DMS153 (cell line): ENCODE data around the gene GRIK2.

Experiments
- DNase-seq: peaks from one replicate; lab custom pipeline; 2025; lab: John Stamatoyannopoulos, UW

GRIK2 gene

DNA sequence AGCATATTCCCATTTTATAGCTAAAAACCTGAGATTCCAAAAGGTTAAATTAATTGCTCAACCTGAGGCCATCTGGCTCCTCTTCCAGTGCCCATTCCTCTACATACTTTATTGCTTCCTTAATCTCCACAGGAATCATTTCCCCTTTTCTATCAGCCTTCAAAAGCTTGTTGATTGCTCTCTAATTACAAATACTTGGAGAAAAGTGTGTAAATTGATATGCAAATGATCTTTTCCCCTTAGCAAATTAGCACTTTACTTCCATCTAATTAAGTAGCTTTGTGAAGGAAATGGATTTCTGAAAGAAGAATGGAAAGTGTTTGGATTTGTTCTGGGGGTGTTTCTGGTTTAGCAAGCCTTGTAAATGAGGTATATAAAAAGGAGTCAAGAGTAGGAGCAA, 323.3 kb downstream of the GRIK2 start:
- DNase-seq = no peak

DNA sequence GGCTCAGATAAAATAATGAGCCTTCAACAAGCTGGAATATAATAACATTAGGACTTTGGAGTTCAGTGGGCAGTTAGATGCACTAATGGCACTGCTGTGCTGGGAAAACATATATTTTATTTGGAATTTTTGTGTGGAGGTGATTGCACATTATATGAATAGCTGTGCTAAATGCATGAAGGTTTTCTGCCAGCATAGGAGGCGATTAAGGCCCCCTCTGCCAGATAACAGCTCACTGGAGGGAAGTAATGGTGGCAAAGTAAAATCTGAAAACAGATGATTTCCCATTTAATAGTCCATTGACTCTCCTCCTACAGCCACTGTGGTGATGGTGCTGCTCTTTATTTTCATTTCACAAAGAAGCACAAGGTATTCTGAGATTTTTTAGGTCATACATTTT, 326.0 kb downstream of the GRIK2 start:
- no peak for DNase-seq

DNA sequence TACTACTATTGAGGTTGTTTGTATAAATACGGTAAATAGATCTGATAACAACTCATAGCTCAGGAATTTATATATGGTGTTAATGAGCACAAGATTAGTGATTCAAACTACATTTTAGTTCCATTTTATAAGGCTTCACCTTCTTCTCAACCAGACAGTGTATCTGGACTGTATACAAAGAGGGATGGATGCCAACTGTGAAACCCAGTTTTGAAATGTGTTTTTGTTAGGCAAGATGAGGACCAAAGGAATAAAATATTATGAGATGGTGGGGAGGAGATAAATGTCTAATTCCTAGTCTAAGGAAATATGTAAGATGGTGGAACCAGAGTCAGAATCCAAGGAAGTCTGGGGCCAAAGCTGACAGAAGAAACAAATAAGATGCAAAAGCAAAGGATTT, 329.0 kb downstream of the GRIK2 start:
- no peak for DNase-seq

DNA sequence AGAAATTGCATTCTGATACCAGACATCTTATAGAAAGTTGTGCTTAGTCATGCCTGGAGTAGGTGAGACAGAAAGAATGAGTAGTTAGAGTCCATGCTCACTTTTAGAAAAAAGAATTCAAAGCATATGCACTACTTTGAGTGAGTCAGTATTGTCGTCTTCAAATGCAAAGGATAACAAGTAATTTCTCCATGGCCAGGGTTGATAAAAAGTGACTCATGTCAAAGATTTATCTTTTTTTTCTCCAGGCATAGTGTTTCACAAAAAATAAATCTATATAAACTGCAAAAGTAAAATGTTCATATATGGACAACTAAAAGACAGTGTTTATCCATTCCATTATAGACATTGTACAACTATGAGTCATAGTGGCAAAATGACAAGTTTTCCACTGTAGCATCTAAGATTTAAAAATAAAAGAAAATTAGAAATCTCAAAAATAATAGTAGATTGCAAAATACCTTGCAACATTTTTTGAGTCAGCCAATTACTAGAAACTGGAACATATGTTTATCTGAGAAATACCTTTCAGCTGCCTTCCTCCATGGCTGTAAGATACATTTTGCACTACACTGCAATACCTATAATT, 329.6 kb downstream of the GRIK2 start:
- DNase-seq = no peak

DNA sequence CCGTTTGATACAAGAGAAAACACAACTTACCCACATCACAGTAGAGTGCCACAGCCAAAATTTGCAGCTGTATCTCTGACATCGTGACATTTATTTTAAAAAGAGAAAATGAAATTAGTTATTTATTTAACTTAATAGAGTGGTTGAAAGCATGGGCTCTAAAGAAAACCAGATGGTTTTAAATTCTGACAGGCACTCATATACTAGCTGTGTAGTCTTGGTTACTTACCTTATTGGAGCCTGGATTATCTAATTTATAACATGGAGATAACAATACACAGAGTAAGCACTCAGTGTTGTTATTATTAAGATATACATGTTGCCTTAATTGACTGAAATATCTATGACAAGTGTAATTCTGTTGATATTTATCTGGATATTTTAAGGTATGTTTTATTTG, 334.9 kb downstream of the GRIK2 start:
- no peak for DNase-seq

DNA sequence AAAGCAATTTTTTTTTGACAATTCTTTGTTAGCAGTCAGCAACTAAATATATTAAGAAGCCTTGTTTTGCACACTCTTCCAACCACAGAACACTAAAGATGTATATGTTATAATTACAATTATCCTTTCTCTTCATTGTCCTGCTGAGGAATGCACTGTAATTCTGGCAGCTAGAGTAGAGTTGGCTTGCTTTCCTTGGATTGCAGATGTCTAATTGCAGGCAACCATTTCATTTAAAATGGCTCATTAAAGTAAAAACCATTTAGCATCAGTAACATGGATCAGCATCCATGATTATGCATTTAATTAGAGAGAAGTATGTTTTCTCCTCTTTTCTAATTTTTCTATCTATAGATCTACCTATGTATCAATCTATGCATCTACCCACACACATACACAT, 335.4 kb downstream of the GRIK2 start:
- DNase-seq = no peak

DNA sequence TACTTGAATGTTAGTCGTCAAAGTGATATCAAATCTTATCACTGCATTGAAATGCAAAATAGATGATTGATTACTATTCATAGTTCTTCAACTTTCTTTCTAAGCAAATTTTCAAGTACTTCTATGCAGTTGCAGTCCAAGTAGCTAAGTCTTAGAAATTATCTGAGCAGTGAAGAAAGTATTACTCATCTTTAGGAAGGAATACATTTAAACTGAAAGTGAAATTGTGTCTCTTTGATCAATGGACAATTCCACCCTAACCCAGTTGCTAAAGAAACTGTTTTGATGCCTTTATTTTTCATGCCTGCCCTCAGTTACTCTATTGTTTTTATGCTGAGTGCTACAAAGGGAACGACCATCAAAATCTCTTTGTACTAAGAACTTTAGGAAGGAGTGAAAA, 337.4 kb downstream of the GRIK2 start:
- DNase-seq = no peak

DNA sequence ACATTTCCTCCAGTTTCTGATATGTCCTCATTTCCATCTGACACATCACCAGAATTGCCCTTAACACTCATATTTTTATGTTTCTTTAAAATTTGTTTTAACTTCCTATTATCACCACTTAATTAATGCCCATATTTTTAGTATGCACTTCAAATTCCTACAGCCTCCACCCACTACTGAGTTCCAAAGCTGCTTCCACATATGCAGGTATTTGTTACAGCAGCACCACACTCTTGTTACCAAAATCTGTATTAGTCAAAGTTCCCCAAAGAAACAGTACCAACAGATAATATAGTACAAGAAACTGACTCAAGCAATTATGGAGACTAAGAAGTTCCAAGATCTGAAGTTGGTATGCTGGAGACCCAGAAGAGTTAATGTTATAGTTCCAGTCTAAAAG, 340.4 kb downstream of the GRIK2 start:
- DNase-seq = no peak

DNA sequence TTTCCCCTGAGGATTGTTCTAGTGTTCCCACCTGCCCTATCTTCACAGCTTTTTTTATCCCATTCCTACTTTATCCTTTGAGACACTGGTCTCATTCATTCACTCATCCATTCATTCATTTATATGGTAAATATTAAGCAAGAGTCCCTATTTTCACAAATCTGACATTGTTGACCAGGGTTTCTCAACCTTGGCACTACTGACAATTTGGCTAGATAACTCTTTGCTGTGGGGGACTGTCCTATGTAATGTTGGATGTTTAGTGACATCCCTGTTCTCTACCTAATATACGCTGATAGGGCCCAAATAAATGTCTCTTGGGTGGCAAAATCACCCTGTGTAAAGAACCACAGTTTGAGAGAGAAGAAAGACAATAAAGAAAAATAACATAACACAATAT, 345.0 kb downstream of the GRIK2 start:
- no peak for DNase-seq

DNA sequence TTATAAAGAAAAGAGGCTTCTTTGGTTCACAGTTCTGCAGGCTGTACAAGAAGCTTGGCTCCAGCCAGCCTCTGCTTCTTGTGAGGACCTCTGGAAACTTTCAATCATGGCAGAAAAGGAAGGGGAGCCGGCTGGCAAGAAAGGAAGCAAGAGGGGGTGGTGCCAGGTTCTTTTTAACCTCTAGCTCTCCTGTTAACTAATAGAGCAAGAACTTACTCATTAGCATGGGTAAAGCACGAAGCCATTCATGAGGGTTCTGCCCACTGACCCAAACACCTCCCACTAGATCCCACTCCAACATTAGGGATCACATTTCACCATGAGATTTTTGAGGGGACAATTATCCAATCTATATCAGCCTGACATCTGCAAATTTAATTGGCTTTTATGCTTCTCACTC, 347.1 kb downstream of the GRIK2 start:
- DNase-seq = no peak

DNA sequence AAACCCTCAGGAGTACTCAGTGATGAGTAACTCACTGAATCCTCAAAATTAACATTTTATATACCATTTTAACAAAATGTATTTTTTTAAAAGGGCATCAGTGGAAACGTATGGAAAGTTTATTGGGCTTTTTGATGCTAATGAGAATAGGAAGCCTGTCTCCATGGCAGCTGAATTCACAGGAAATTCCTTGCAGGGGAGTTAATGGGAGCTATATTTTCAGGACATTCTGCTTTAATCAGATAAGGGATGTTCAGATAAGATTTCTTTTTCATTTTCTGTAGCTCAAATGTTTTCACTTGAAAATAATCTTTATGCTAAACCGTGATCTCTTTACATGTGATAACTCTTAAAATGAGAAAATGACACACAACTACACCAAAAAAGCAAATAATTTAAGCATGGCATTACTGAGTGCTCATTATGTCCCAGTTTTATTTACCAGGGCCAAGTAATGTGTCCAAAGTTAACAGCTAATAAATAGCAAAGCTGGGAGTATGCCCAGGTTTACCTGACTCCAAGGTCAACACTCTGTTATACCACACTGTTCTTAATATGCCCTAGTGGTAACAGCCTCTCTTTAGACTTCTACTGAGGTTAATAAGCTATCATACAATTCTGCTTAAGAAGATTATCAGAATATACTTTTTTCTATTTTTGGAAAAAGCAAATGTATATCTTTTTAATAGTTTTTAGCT, 348.1 kb downstream of the GRIK2 start:
- DNase-seq = no peak

DNA sequence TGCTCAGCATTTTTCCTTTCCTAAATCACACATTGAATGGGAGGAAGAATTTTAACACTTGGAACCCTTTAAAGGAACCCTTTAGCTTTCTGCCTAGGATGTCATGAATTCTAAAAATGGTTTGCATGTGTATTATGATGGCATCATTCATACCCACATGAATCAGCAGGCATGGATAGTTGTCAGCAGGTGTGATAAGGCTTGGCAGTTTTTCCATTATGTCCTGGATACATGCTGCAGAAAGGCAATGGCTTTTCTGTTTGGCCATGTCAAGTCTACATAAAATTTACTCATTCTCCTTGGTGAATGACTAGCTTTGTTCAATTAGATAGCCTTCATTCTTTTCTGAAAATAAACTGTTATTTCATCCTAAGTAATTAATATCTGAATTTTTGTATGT, 353.7 kb downstream of the GRIK2 start:
- no peak for DNase-seq

DNA sequence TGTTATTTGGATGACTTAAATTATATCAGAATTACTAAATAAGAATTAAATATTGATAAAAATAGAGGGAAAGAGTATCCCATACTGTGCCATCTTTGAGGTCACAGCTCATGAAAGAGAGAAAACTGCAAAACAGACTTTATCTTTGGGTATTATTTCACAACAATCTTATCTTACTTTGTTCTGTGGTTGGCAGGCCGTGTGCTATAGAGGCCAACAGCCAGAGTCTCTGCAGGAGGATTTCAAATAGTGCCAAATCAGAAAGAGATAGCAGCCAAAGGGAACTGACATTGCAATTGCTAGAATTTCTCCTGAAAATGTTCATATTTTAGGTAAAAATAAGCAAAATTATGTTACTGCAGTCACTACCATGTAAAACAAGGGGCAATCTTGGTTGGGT, 354.2 kb downstream of the GRIK2 start:
- DNase-seq = no peak

DNA sequence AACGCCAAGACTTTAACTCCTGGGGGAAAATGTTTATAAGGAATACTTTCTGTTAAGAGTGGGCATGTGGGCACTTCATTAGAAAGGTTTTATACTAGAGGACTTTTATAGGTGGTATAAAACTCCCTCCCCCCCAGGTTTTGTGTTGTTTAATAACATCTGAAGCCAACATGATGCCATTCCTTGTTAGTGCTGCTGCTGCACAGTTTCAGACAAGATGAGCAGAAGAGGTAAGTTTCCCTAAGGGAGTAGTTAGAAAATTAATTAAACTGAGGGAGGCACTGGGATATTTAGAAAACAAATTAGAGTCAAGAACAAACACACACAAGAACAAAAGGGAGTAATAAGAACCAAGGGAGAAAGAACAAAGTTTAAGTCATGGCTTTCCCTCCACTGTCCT, 362.4 kb downstream of the GRIK2 start:
- DNase-seq = no peak

DNA sequence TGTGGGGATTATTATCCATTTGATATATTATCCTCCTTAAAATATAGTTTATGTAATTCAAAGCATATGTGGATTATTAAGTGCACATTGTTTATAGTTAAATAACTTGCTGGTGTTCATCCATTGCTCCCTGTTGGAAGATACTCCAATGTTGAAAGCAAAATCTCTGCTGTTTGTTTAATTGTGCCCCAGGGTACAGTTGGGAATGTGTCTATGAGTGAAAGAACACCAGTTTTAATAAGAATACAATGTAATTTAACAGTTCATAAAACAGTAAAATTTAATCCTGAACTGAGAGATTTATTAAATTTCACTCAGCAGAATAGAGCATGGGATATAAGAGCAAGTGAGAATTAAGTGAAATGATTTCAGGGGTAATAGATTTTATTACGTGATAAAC, 364.9 kb downstream of the GRIK2 start:
- DNase-seq = no peak

DNA sequence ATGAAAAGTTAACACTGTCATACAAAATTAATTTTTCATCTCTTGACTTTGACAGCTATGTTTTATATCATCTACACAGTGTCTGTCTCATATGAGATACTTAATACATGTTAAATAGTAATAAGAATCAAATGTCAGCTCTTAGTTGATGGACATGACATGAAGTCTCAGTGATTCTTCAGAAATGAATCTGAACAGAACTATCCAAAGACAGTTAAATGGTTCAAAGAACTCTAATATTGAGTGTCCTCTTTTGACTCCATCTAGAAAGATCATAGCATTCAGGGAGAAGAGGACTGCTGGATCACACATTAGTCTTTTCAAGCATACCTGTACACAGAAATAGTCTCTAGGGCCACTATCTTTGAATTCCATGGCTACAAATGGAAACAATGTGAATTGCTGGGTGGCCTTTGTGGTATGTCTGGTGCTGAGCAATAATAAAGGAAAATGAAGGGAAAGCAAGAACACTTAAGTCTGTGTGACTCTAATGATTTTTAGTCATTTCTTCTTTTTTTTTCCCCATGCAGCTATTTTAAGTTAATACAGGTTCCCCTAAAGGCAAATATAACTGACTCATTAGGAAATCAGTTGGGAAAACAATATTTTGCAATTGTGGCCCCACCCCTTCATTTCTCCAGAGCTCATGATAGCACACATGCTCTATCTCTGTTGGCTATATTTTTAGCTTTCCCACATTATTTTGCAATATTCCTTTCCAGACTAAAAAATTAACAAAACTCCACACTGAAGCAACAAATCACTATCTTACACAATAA, 367.5 kb downstream of the GRIK2 start:
- no peak for DNase-seq

DNA sequence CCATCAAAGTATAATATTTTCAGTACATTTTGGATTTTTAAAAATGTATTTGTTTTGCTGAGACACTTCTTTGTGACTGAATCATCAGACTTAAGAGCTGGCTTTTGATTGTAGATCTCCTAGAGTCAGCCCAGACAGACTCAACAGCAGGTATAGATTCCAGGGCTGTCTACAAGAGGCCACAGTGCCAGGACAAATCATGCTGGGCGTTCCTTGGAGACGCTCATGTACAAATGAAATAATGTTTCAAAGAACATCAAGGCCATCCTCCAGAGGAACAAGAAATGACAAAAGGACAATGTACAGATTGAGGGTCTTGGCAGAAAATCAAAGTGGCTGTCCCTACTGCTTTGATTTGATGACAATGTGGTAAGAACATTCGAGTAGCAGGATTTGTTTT, 369.3 kb downstream of the GRIK2 start:
- DNase-seq = no peak

DNA sequence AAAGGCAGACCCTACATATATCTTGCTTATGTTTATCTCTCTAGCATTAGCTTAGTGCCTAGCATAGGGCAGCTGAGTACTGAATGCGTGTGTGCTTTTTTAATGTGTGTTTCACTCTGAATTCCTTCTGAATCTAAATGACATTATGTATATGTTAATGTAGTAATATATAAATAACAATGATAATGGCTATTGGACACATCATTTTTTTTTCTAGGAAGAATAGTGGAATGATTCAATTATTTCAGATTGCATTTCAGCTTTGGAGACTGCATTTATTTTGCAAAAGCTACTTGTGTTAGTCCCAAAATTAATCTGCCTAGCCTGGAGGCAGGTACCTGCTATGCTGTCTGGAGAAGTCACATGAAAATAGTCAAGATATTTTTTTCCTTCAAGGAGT, 371.8 kb downstream of the GRIK2 start:
- no peak for DNase-seq

DNA sequence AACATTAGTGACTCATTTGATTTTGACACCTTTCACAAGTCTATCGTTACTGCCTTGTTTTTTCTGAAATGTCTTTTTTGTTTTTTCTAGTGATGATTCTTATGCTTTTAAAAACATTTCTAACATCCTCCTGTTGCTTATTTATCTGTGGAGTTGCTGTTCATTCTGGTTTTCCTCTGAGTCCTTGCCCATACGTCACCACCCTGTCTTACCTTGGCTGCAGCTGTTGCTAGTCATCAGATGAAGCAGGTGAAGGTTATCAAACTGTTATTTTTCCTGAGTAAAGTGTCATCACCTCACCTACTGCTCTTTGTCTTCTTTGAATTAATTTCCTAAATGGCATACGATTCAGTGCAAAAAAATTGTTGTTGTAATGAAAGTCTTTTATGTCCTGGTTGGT, 376.6 kb downstream of the GRIK2 start:
- DNase-seq = no peak

DNA sequence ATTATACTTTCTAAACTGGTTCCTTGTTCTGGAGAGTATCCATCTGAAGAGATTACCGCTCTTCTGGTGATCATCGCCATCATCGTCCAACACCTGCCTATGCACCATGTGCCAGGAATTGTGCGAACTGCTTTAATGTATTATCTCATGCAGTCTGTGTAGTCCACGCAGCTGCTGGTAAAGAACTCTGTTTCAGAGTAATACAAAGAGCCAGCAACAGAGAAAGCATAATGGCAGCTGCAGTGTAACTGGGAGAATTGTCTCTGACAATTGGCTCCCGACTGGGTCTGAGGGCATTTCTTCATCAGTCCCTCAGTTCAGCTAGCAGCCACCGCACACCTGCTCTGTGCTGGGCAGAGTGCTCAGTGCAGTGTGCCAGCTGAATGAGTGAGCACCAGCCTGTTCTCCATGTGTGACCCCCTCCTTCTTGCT, 383.4 kb downstream of the GRIK2 start:
- no peak for DNase-seq

DNA sequence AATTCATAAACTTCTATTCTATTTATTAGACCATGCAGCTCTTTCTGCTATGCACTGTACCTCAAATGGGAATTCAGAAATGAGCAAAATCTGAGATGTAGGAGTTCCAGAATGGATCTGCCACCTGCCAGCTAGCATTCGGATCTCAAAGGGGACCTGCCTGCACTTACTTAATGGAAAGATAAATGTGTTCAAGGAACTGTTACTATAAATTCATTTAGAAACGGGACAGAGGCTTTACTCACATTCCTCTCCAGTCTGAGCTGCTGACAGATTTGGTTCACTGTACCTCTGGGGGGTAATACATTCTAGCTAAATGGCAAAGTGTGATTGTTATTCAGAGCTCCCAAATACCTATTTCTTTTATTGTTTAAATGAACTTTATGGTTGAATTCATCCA, 384.1 kb downstream of the GRIK2 start:
- no peak for DNase-seq

DNA sequence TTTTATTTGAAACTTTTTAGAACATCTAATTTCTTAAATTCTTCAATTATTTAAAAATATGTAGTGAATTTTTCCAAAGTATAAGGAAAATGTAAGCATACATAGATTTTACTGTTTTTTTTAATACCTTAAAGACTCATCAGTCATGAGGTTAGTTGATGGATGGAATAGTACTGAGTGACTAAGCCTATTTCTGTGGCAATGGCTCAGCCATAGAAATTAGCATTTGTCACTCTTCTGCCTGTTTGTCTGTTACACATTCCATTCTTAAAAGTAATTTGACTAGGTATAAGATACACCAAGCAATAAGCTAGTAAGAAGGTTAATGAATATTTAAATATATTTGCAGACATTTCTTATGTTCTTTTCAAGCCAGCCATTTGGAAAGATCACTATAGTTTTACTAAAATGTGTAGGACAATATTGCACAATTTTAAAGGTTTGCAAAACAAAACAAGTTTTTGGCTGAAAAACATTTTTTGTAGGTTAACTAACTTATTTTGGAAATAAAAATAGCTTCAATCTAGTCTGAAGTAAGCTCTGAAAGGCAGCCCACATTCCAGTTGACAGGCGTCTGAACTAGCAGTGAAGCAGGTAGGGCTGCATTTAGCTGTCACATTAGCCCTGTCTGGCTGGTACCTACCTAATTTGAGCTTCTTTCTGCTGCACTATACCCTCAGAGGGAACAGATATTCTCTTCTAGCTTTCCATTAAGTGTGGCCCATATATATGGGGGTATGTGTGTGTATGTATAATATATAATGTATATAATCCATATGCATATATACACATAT, 385.7 kb downstream of the GRIK2 start:
- no peak for DNase-seq

DNA sequence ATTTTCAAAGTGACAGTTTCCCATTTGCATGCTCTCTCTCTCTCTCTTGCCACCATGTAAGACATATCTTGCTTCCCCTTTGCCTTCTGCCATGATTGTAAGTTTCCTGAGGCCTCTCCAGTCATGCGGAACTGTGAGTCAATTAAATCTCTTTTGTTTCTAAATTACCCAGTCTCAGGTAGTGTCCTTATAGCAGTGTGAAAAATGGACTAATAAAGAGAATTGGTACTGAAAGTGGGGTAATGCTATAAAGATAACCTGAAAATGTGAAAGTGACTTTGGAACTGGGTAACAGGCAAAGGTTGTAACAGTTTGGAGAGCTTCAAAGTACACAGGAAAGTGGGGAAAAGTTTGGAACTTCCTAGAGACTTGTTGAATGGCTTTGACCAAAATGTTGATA, 389.8 kb downstream of the GRIK2 start:
- DNase-seq = no peak
